ENCODE data around the gene HSD11B1. TPM values are rescaled to one million over a fixed set of nuclear protein-coding genes. Genes with fewer than 3 reads are reported as not detected.

The HSD11B1 gene
- total RNA-seq, 6 experiments from 2014 or later = not detected

DNA sequence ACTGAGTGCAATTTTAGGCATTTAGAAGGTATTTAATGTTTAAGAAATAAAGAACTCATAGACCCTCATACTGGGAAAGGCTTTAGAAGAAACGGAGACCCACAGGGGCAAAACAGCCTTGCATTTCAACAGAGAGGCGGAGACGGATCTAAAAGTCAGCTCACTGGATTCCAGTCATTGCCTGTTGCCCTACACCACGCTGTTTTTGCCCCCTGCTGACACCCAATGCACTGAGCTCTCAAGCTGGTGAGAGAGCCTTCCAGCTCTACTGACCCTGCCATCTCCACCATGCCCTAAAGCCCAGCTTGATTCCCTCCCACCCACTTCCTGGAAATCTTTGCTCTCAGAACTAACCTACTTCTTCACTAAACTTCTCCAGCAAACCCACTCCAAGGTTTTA, 44.0 kb downstream of the HSD11B1 start:
- TF ChIP-seq, protein P1, sequence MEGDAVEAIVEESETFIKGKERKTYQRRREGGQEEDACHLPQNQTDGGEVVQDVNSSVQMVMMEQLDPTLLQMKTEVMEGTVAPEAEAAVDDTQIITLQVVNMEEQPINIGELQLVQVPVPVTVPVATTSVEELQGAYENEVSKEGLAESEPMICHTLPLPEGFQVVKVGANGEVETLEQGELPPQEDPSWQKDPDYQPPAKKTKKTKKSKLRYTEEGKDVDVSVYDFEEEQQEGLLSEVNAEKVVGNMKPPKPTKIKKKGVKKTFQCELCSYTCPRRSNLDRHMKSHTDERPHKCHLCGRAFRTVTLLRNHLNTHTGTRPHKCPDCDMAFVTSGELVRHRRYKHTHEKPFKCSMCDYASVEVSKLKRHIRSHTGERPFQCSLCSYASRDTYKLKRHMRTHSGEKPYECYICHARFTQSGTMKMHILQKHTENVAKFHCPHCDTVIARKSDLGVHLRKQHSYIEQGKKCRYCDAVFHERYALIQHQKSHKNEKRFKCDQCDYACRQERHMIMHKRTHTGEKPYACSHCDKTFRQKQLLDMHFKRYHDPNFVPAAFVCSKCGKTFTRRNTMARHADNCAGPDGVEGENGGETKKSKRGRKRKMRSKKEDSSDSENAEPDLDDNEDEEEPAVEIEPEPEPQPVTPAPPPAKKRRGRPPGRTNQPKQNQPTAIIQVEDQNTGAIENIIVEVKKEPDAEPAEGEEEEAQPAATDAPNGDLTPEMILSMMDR (IDR thresholded peaks at IDR 0.05) = no peak
- H3K9me3 Mint-ChIP-seq = no peaks in the 10 kb centered on the region
- peaks cover 22% of the 10 kb centered on the region for H3K4me1 Mint-ChIP-seq (ENCODE audit: low read depth)
- no peak for DNase-seq
- H3K4me3 Mint-ChIP-seq = no peak overlapping the region; the same call in 1 of the 2 replicates
- peaks cover 1% of the 10 kb centered on the region for H3K27me3 Mint-ChIP-seq (ENCODE audit: insufficient read depth)
- H3K36me3 Mint-ChIP-seq (ENCODE audit: low read depth) = no peaks in the 10 kb centered on the region
- no peak overlapping the region for H3K27ac Mint-ChIP-seq

DNA sequence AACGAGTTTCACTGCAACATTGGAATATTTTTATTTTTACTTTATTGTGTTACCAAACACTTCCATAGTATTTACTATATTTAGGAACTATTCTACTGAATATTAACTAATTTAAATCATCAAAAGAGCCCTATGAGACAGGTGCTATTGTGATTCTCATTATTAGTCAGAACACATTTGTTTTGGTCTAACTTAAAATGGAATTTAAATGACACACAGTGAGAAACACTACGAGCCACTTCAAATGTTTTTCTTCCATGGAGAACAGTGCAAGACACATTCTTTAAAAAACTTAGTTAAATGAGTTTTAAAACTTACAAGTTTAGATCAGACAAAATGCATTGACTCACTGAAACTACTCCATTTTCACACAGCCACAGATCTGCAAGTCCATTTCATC, 44.6 kb downstream of the HSD11B1 start:
- no peak overlapping the region for H3K27ac Mint-ChIP-seq
- H3K36me3 Mint-ChIP-seq (ENCODE audit: low read depth) = no peaks in the 10 kb centered on the region
- TF ChIP-seq, protein P1 (IDR thresholded peaks at IDR 0.05) = no peak
- H3K9me3 Mint-ChIP-seq = no peaks in the 10 kb centered on the region
- no peak for DNase-seq
- peaks cover 1% of the 10 kb centered on the region; the same call in 1 of the 2 replicates for H3K27me3 Mint-ChIP-seq (ENCODE audit: insufficient read depth)
- H3K4me3 Mint-ChIP-seq = no peak overlapping the region
- H3K4me1 Mint-ChIP-seq (ENCODE audit: low read depth) = peaks cover 19% of the 10 kb centered on the region

DNA sequence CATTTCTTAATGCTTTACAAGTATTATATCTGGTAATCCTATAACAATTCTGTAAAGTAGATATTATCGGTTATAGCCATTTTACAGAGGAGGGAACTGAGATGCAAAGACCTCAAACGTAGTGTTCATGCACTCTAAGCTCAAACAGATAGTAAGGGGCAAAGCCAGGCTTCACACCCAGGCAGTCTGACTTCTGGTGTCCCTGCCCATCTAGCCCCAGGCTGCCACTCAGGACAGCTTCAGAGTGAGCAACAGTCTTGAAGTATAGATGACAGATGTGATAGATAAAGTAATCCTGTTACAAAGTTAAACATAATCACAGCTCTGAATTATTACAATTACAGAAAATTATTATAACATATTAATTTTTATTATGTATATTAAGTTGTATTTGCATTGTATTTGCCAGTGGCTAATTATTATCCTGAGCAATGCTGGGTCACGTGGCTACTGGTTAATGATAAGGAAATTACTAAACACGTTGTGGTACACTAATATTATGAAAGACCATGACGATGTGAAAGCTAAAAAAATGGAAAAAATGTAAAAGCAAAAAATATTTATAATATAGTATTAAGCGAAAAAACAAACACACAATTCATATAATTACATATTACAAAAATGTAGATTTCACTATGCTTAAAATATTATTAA, 45.2 kb downstream of the HSD11B1 start:
- Mint-ChIP-seq H3K36me3 (ENCODE audit: low read depth) (no peaks in the 10 kb centered on the region), H3K4me1 (ENCODE audit: low read depth) (peaks cover 19% of the 10 kb centered on the region), H3K27ac (no peak overlapping the region), H3K4me3 (no peak overlapping the region), H3K27me3 (ENCODE audit: insufficient read depth) (peaks cover 1% of the 10 kb centered on the region; the same call in 1 of the 2 replicates), H3K9me3 (no peaks in the 10 kb centered on the region)
- TF ChIP-seq, protein P1 (IDR thresholded peaks at IDR 0.05) = no peak
- no peak for DNase-seq

DNA sequence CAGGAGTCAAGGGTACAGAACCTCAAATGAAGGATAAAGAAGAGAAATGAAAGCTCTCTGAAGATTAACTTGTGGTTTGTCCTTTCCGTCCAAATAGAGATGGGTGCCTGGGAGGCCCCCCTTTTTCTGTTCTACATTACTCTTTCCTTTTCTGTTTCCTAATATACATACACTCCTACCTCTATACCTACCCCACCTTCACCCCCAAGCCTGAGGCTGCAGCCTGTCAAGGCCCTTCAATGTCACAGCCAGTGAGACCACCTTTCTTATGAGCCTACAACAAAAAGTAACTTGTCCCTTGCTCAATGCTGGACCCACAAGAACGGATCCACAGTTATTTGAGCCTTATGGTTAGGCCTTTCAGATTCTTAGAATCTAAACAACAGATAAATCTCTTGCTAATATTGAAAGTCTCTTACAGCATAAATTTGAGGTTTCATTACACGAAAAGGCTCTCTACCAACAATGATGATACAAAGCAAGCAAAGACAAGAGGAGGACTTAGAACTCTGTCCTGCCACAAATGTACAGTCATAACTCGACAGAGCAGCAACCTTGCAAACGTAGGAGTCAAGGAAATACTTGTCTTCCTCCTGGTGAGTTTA, 47.1 kb downstream of the HSD11B1 start:
- peaks cover 1% of the 10 kb centered on the region; the same call in 1 of the 2 replicates for H3K27me3 Mint-ChIP-seq (ENCODE audit: insufficient read depth)
- no peak overlapping the region for H3K27ac Mint-ChIP-seq
- H3K36me3 Mint-ChIP-seq (ENCODE audit: low read depth) = no peaks in the 10 kb centered on the region; the same call in 1 of the 2 replicates
- TF ChIP-seq, protein P1 (IDR thresholded peaks at IDR 0.05) = no peak
- no peak overlapping the region for H3K4me3 Mint-ChIP-seq
- DNase-seq = no peak
- H3K4me1 Mint-ChIP-seq (ENCODE audit: low read depth) = peaks cover 28% of the 10 kb centered on the region
- H3K9me3 Mint-ChIP-seq = no peaks in the 10 kb centered on the region

DNA sequence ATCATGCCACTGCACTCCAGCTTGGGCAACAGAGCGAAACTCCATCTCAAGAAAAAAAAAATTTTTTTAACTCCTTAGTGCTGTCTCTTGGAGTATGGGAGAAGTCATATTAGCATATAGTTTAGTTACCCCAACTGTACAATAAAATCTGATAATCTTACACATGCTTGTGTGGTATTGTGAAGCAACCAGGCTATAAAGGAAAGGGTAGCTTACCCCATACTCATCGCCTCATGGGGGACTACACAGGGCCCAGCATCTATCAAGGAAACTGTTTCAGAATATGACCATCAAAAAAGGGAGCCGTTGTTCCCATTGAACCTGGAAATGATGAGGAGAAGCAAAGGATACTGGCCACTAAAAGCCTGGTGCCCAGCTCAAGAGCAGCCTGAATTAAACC, 48.2 kb downstream of the HSD11B1 start:
- no peaks in the 10 kb centered on the region; the same call in 1 of the 2 replicates for H3K36me3 Mint-ChIP-seq (ENCODE audit: low read depth)
- no peaks in the 10 kb centered on the region; the same call in 1 of the 2 replicates for H3K27me3 Mint-ChIP-seq (ENCODE audit: insufficient read depth)
- DNase-seq = no peak
- H3K4me3 Mint-ChIP-seq = no peak overlapping the region
- TF ChIP-seq, protein P1 (IDR thresholded peaks at IDR 0.05) = no peak
- H3K4me1 Mint-ChIP-seq (ENCODE audit: low read depth) = peaks cover 19% of the 10 kb centered on the region
- H3K9me3 Mint-ChIP-seq = no peaks in the 10 kb centered on the region
- H3K27ac Mint-ChIP-seq = no peak overlapping the region
